HepG2 (cell line): ENCODE measurements around the gene TADA2A. TPM values are rescaled to one million over a fixed set of nuclear protein-coding genes. Genes with fewer than 3 reads are reported as not detected.

Experiments
- ATAC-seq: fragments of 200-7000 bp; cut with Tn5 transposase; 3 replicates; pipeline ENCODE4 v1.9.1; 2020; ENCODE audit warnings: mild to moderate bottlenecking, moderate library complexity
- BruUV-seq: library from RNA; stranded (reverse); fragments of 400-500 nt; replicated peaks from 2 replicates; lab custom pipeline; 2021; lab: Mats Ljungman, UMichigan
- CTCF ChIA-PET: fragments of 300-600 bp; formaldehyde crosslinking; extraction: SDS; loops from one replicate; lab custom pipeline; 2021; ENCODE audit warnings: low total read pairs, inconsistent platforms, low intra/inter-chr PET ratio; lab: Yijun Ruan, JAX
- POLR2A ChIA-PET: fragments of 350-600 bp; sonication (Branson Sonifier 250); formaldehyde crosslinking; loops from one replicate; lab custom pipeline; 2020; ENCODE audit warnings: antibody characterized with exemption, inconsistent platforms; lab: Yijun Ruan, JAX
- DNase-seq: peaks from one replicate; pipeline ENCODE4 v3.0.0-alpha.2; 2015; ENCODE audit warnings: low spot score
- FAIRE-seq: peaks from 3 replicates; lab custom pipeline; 2011; peaks lifted over from hg19 to GRCh38; lab: Jason Lieb, UNC
- H2AFZ ChIP-seq: one replicate; pipeline ENCODE4 v1.6.1; 2011; ENCODE audit warnings: low read length, inconsistent platforms
- H3K27ac ChIP-seq: fragments of 300-600 bp; 3 replicates; pipeline ENCODE4 v1.8.0; 2011; ENCODE audit warnings: mixed run types, mild to moderate bottlenecking, mixed read lengths, low read length, inconsistent platforms; ENCODE audit not compliant: insufficient read depth; ENCODE audit errors: extremely low read length
- H3K27me3 ChIP-seq, 2 experiments: fragments of 200-600 bp in 1 of 2; 2 replicates in 1 of 2; 3 replicates in 1 of 2; pipeline versions ENCODE4 v1.6.0 to v1.8.0; 2011; ENCODE audit warnings: low read length in 2 of 2, mild to moderate bottlenecking in 2 of 2, moderate library complexity in 2 of 2, inconsistent platforms in 1 of 2; ENCODE audit not compliant: insufficient read depth in 2 of 2, control insufficient read depth in 1 of 2
- H3K36me3 ChIP-seq, 2 experiments: fragments of 200-600 bp in 1 of 2; replicated peaks in 1 of 2; 2 replicates in 1 of 2; 3 replicates in 1 of 2; pipeline versions ENCODE4 v1.5.1 to v1.8.0; 2011; ENCODE audit warnings: low read length in 2 of 2, inconsistent platforms in 1 of 2; ENCODE audit not compliant: insufficient read depth in 2 of 2, control insufficient read depth in 1 of 2
- H3K4me1 ChIP-seq: 2 replicates; pipeline ENCODE4 v1.5.1; 2012; ENCODE audit warnings: low read length, inconsistent platforms; ENCODE audit not compliant: insufficient read depth
- H3K4me2 ChIP-seq: 2 replicates; pipeline ENCODE4 v1.6.0; 2011; ENCODE audit warnings: low read depth, low read length, inconsistent platforms
- H3K4me3 ChIP-seq, 3 experiments: fragments of 200-600 bp in 1 of 3; sonication (generic), shearing (Covaris generic) in 1 of 3; replicated peaks in 1 of 3; 2 replicates each; pipeline ENCODE4 v1.5.1; 2011 to 2016; ENCODE audit warnings: low read length in 3 of 3, inconsistent platforms in 2 of 3, low read depth in 2 of 3, mild to moderate bottlenecking in 2 of 3, control low read depth in 1 of 3, mixed read lengths in 1 of 3; ENCODE audit not compliant: insufficient read depth in 1 of 3
- H3K79me2 ChIP-seq: one replicate; pipeline ENCODE4 v1.6.1; 2011; ENCODE audit warnings: low read length, inconsistent platforms; ENCODE audit not compliant: insufficient read depth
- H3K9ac ChIP-seq: 2 replicates; pipeline ENCODE4 v1.6.0; 2011; ENCODE audit warnings: mild to moderate bottlenecking, low read depth, low read length, inconsistent platforms; ENCODE audit not compliant: insufficient read depth
- H3K9me3 ChIP-seq: 2 replicates; pipeline ENCODE4 v1.5.1; 2012; ENCODE audit warnings: mild to moderate bottlenecking, low read length
- H4K20me1 ChIP-seq: 2 replicates; pipeline ENCODE4 v1.6.0; 2011; ENCODE audit warnings: inconsistent platforms, mild to moderate bottlenecking, low read length, moderate library complexity; ENCODE audit not compliant: insufficient read depth
- AFF4 ChIP-seq: sonication (generic); formaldehyde crosslinking; IDR thresholded peaks from 2 replicates; pipeline ENCODE4 v1.4.0; 2020; ENCODE audit warnings: missing genetic modification reagents
- GZF1 ChIP-seq: sonication (generic); formaldehyde crosslinking; IDR thresholded peaks from 2 replicates; pipeline ENCODE4 v1.5.1; 2020; ENCODE audit warnings: mild to moderate bottlenecking, missing genetic modification reagents
- SNAPC2 ChIP-seq: sonication (generic); formaldehyde crosslinking; IDR thresholded peaks from 2 replicates; pipeline ENCODE4 v1.8.1; 2022; ENCODE audit warnings: mild to moderate bottlenecking, missing genetic modification reagents
- ZNF142 ChIP-seq: sonication (generic); formaldehyde crosslinking; IDR thresholded peaks from 2 replicates; pipeline ENCODE4 v1.4.0; 2020; ENCODE audit warnings: missing genetic modification reagents
- ZNF18 ChIP-seq: sonication (generic); formaldehyde crosslinking; IDR thresholded peaks from 2 replicates; pipeline ENCODE4 v1.8.0; 2022; ENCODE audit warnings: mild to moderate bottlenecking, missing genetic modification reagents; ENCODE audit not compliant: insufficient replicate concordance
- ZNF292 ChIP-seq: sonication (generic); formaldehyde crosslinking; IDR thresholded peaks from 2 replicates; pipeline ENCODE4 v1.8.1; 2022; ENCODE audit warnings: mild to moderate bottlenecking, low read depth, missing genetic modification reagents, borderline replicate concordance
- ZNF639 ChIP-seq: conservative IDR thresholded peaks from 2 replicates; pipeline ENCODE4 v1.6.1; 2018; ENCODE audit warnings: missing genetic modification reagents
- WGBS: methylation state at CpG from one replicate; pipeline ENCODE4 v1.1.6; 2017; ENCODE audit warnings: low lambda C conversion rate; 5-methylcytosine and 5-hydroxymethylcytosine counted together
- in situ Hi-C: cut with HindIII; loops from 2 replicates; pipeline ENCODE4 v1.10.0; 2017; ENCODE audit warnings: low pct_unique_long_range_greater_than_20kb; ENCODE audit not compliant: extremely low pct_ligation_motif_present
- intact Hi-C: fragments of 100-400 bp; cut with micrococcal nuclease; formaldehyde crosslinking; loops from one replicate; pipeline ENCODE4 v1.10.0; 2022; ENCODE audit not compliant: unreplicated experiment
- polyA plus RNA-seq, 8 experiments: library from polyadenylated mRNA; depleted of rRNA in 3 of 8; stranded (reverse) in 7 of 8; unstranded in 1 of 8; fragments of >200 nt; fragmentation: Illumina TruSeq in 4 of 8; extraction: Trizol in 4 of 8; gene quantifications; 2 replicates each; pipeline versions ENCODE4 v1.2.1 to v1.2.3, GENCODE V29; 2011 to 2016; ENCODE audit warnings: low read depth in 4 of 8, missing spikeins in 1 of 8, mixed read lengths in 1 of 8; ENCODE audit not compliant: insufficient read depth in 1 of 8
- total RNA-seq, 5 experiments: library from RNA; depleted of rRNA; stranded (reverse); fragments of >200 nt; fragmentation: Illumina TruSeq; extraction: Trizol; gene quantifications; 2 replicates each; pipeline ENCODE4 v1.2.3, GENCODE V29; 2016; ENCODE audit warnings: low read depth in 1 of 5

The TADA2A gene
- total and polyA plus RNA-seq, 2 of the 13 experiments (the other 11 are each of a cell fraction or from before 2014, with no cell fraction given), result 8.0 to 14.0 TPM

- no peak for TF ChIP-seq ZNF18 (CRISPR knock-in tag)
Observed at GRCh38 chr17:37413875-37414519, 7.3 kb downstream of the TADA2A start (continued).

- H3K4me3 ChIP-seq, result no peak overlapping the region
- peaks cover 4% of the 10 kb centered on the region; the same call in 1 of the 2 replicates for H3K4me1 ChIP-seq
- H3K9me3 ChIP-seq, result no peaks in the 10 kb centered on the region
- no peak overlapping the region for H3K9ac ChIP-seq
- in situ Hi-C loops, result no loop called here
- H4K20me1 ChIP-seq, result no peaks in the 10 kb centered on the region
- H3K4me2 ChIP-seq, result no peak overlapping the region
- no TSS peak for BruUV-seq
- H3K79me2 ChIP-seq, result no peaks in the 10 kb centered on the region
- H2AFZ ChIP-seq, result no peak overlapping the region
- peaks cover 1 to 17% of the 10 kb centered on the region in 2 experiments; a peak in 3 of 5 replicates for H3K36me3 ChIP-seq
- H3K27ac ChIP-seq, result no peak overlapping the region
- ChIA-PET CTCF (no interaction called here), POLR2A (no interaction called here)
- DNase-seq (no peak), FAIRE-seq (no peak), ATAC-seq (no peak)
- 96% methylated on average over 2 of the region's 2 CpGs for WGBS
- intact Hi-C loops, result no loop called here
- no peaks in the 10 kb centered on the region for H3K27me3 ChIP-seq
- TF ChIP-seq AFF4 (CRISPR knock-in tag) (no peak), ZNF639 (no peak), GZF1 (CRISPR knock-in tag) (no peak), ZNF292 (CRISPR knock-in tag) (no peak), ZNF142 (CRISPR knock-in tag) (no peak), SNAPC2 (CRISPR knock-in tag) (no peak)
Observed at GRCh38 chr17:37417852-37418251, 11.2 kb downstream of the TADA2A start.
